Coronary artery (tissue), 2 donors: ENCODE measurements around the gene ST8SIA1.
"Not testable (repeated sequence)": the region's sequence is repeated elsewhere in the genome, so short reads cannot be mapped to it uniquely, and the experiment has no call there.

ENCODE experiments used
- DNase-seq: peaks from one replicate; pipeline ENCODE4 v3.0.0-alpha.2; 2017; ENCODE audit warnings: low spot score
- H3K27ac ChIP-seq, 2 donors: fragments of 200-600 bp; sonication (generic); one replicate each; pipeline ENCODE4 v1.5.1; 2016 to 2019
- H3K4me3 ChIP-seq: fragments of 200-600 bp; sonication (generic); 2 replicates; pipeline ENCODE4 v1.5.1; 2016; ENCODE audit warnings: mild to moderate bottlenecking, moderate library complexity
- CTCF ChIP-seq: fragments of 200-600 bp; sonication (generic); IDR thresholded peaks from one replicate; pipeline ENCODE4 v1.5.1; 2019; ENCODE audit warnings: antibody characterized with exemption

Gene ST8SIA1

GRCh38 chr12:22334410-22335100 lies at the start of gene ST8SIA1:
TSS of gene ST8SIA1 (minus strand) at chr12:22334707. CDS start at chr12:22334232, 475 bp downstream.
- H3K27ac ChIP-seq: peak within 1 kb of the TSS; percentile 36 to 54
- peak within 1 kb of the TSS; percentile 71 for H3K4me3 ChIP-seq
- DNase-seq: no peak
- TF ChIP-seq CTCF: no peak

GRCh38 chr12:22380031-22380430 lies 45.5 kb upstream of the ST8SIA1 start:
- TF ChIP-seq CTCF: no peak

GRCh38 chr12:22377731-22378496 lies 43.4 kb upstream of the ST8SIA1 start:
- H3K27ac ChIP-seq: no peak overlapping the region
- no peak for DNase-seq
- no peak overlapping the region for H3K4me3 ChIP-seq
- no peak for TF ChIP-seq CTCF

More at GRCh38 chr12:22380031-22380430, 45.5 kb upstream of the ST8SIA1 start:
- no peak overlapping the region for H3K27ac ChIP-seq
- no peak overlapping the region for H3K4me3 ChIP-seq
- no peak for DNase-seq

- DNase-seq, H3K27ac ChIP-seq, H3K4me3 ChIP-seq: not testable (repeated sequence)
These were observed 42.2 kb upstream of the ST8SIA1 start for GRCh38 chr12:22376596-22377150.

GRCh38 chr12:22374508-22374907 lies 40.0 kb upstream of the ST8SIA1 start:
- no peak for DNase-seq
- no peak for TF ChIP-seq CTCF

GRCh38 chr12:22372277-22372837 lies 37.9 kb upstream of the ST8SIA1 start:
- Histone ChIP-seq H3K27ac (no peak overlapping the region), H3K4me3 (no peak overlapping the region)
- no peak for DNase-seq
- TF ChIP-seq CTCF: no peak

More at GRCh38 chr12:22374508-22374907, 40.0 kb upstream of the ST8SIA1 start:
- Histone ChIP-seq H3K4me3 (no peak overlapping the region), H3K27ac (no peak overlapping the region)

- DNase-seq: no peak
- Histone ChIP-seq H3K4me3 (no peak overlapping the region), H3K27ac (no peak overlapping the region)
- no peak for TF ChIP-seq CTCF
These were observed 31.7 kb upstream of the ST8SIA1 start for GRCh38 chr12:22366181-22366580.
